Mesenchymal stem cell (in vitro differentiated cells and primary cell): Measurements from ENCODE around the gene PWP1. TPM values are rescaled to one million over a fixed set of nuclear protein-coding genes. Genes with fewer than 3 reads are reported as not detected.
A peak's percentile ranks its signal among the peaks of the same experiment; 100 is the strongest.

Source experiments
- DNase-seq: peaks from one replicate; pipeline ENCODE4 v3.0.0-alpha.2; 2013
- H2AFZ ChIP-seq: one replicate; pipeline ENCODE4 v1.6.1; 2013; ENCODE audit warnings: low read depth, mild to moderate bottlenecking, control low read depth, inconsistent platforms, low read length, moderate library complexity
- H2AK5ac ChIP-seq: 2 replicates; pipeline ENCODE4 v1.6.1; 2013; ENCODE audit warnings: low read length, moderate library complexity, mild to moderate bottlenecking, inconsistent platforms; ENCODE audit not compliant: severe bottlenecking
- H2BK120ac ChIP-seq: one replicate; pipeline ENCODE4 v1.6.1; 2013; ENCODE audit warnings: low read depth, mild to moderate bottlenecking, inconsistent platforms, low read length, moderate library complexity
- H2BK12ac ChIP-seq, 2 experiments: one replicate each; pipeline ENCODE4 v1.6.1; 2013; ENCODE audit warnings: inconsistent platforms in 2 of 2, low read length in 2 of 2, mild to moderate bottlenecking in 2 of 2, moderate library complexity in 2 of 2, control low read depth in 1 of 2
- H2BK15ac ChIP-seq: one replicate; pipeline ENCODE4 v1.6.1; 2013; ENCODE audit warnings: mild to moderate bottlenecking, low read depth, inconsistent platforms; ENCODE audit not compliant: poor library complexity, severe bottlenecking
- H2BK5ac ChIP-seq: 2 replicates; pipeline ENCODE4 v1.6.1; 2013; ENCODE audit warnings: low read depth, mild to moderate bottlenecking, low read length, control low read depth, inconsistent platforms; ENCODE audit not compliant: poor library complexity, severe bottlenecking
- H3K14ac ChIP-seq, 2 experiments: one replicate each; pipeline ENCODE4 v1.6.1; 2013; ENCODE audit warnings: inconsistent platforms in 2 of 2, low read length in 2 of 2, control low read depth in 1 of 2, mild to moderate bottlenecking in 1 of 2, moderate library complexity in 1 of 2
- H3K18ac ChIP-seq, 2 experiments: one replicate each; pipeline ENCODE4 v1.6.1; 2013; ENCODE audit warnings: inconsistent platforms in 2 of 2, low read length in 2 of 2, control low read depth in 1 of 2, low read depth in 1 of 2, mild to moderate bottlenecking in 1 of 2
- H3K23ac ChIP-seq, 2 experiments: one replicate each; pipeline ENCODE4 v1.6.1; 2013; ENCODE audit warnings: inconsistent platforms in 2 of 2, low read length in 2 of 2, mild to moderate bottlenecking in 2 of 2, moderate library complexity in 2 of 2, control low read depth in 1 of 2
- H3K27ac ChIP-seq: 2 replicates; pipeline ENCODE4 v1.5.1; 2013; ENCODE audit warnings: mild to moderate bottlenecking, moderate library complexity, low read length, control low read depth, inconsistent platforms; ENCODE audit not compliant: poor library complexity, severe bottlenecking
- H3K27me3 ChIP-seq, 2 experiments: 2 replicates each; pipeline versions ENCODE4 v1.6.1 to v1.7.0; 2013; ENCODE audit warnings: low read length in 2 of 2, mild to moderate bottlenecking in 2 of 2, moderate library complexity in 2 of 2, control low read depth in 1 of 2, inconsistent platforms in 1 of 2; ENCODE audit not compliant: control insufficient read depth in 1 of 2, insufficient read depth in 1 of 2
- H3K36me3 ChIP-seq, 2 experiments: 2 replicates each; pipeline versions ENCODE4 v1.6.1 to v1.7.0; 2013; ENCODE audit warnings: low read length in 2 of 2, control low read depth in 1 of 2, inconsistent platforms in 1 of 2, low read depth in 1 of 2, mild to moderate bottlenecking in 1 of 2; ENCODE audit not compliant: insufficient read depth in 2 of 2, control insufficient read depth in 1 of 2
- H3K4ac ChIP-seq, 2 experiments: one replicate each; pipeline ENCODE4 v1.6.1; 2013; ENCODE audit warnings: inconsistent platforms in 2 of 2, low read length in 2 of 2, mild to moderate bottlenecking in 2 of 2, moderate library complexity in 2 of 2, control low read depth in 1 of 2, low read depth in 1 of 2
- H3K4me1 ChIP-seq: 2 replicates; pipeline ENCODE4 v1.6.1; 2013; ENCODE audit warnings: low read depth, low read length, control low read depth; ENCODE audit not compliant: control insufficient read depth, insufficient read depth
- H3K4me2 ChIP-seq: 2 replicates; pipeline ENCODE4 v1.6.1; 2013; ENCODE audit warnings: low read length, mild to moderate bottlenecking, inconsistent platforms; ENCODE audit not compliant: poor library complexity, severe bottlenecking
- H3K4me3 ChIP-seq, 2 experiments: 2 replicates each; pipeline versions ENCODE4 v1.5.1 to v1.7.0; 2013; ENCODE audit warnings: low read length in 2 of 2, mild to moderate bottlenecking in 2 of 2, control low read depth in 1 of 2, low read depth in 1 of 2; ENCODE audit not compliant: insufficient read depth in 1 of 2
- H3K79me1 ChIP-seq: replicated peaks from 2 replicates; pipeline ENCODE4 v1.6.1; 2013; ENCODE audit warnings: mild to moderate bottlenecking, control low read depth, low read length, inconsistent platforms; ENCODE audit not compliant: poor library complexity, severe bottlenecking
- H3K9ac ChIP-seq: 2 replicates; pipeline ENCODE4 v1.7.0; 2013; ENCODE audit warnings: mild to moderate bottlenecking, low read length, moderate library complexity
- H3K9me3 ChIP-seq: 2 replicates; pipeline ENCODE4 v1.7.0; 2013; ENCODE audit warnings: mild to moderate bottlenecking, low read length; ENCODE audit not compliant: control insufficient read depth
- H4K8ac ChIP-seq: one replicate; pipeline ENCODE4 v1.6.1; 2013; ENCODE audit warnings: inconsistent platforms, mild to moderate bottlenecking, low read length, moderate library complexity
- H4K91ac ChIP-seq: one replicate; pipeline ENCODE4 v1.6.1; 2013; ENCODE audit warnings: mild to moderate bottlenecking, low read length, inconsistent platforms
- WGBS: methylation state at CpG from one replicate; pipeline ENCODE4 v1.1.7; 2013; ENCODE audit warnings: mixed read lengths; 5-methylcytosine and 5-hydroxymethylcytosine counted together
- polyA plus RNA-seq, 2 experiments: library from polyadenylated mRNA; stranded (reverse); fragments of 200-250 nt; gene quantifications; one replicate each; pipeline ENCODE4 v1.2.3, GENCODE V29; 2013

The PWP1 gene
- polyA plus RNA-seq (2013, experiment 1 of 2): 92.9 TPM
- polyA plus RNA-seq (2013, experiment 2 of 2): 89.3 TPM

- no peak within 1 kb of the TSS for H2BK120ac ChIP-seq
- peak within 1 kb of the TSS; percentile 99 for H3K9ac ChIP-seq
- H2AK5ac ChIP-seq: peak within 1 kb of the TSS; percentile 33
- H3K4me3 ChIP-seq: peak within 1 kb of the TSS; percentile 99 to 100
- H3K27ac ChIP-seq: peak within 1 kb of the TSS; percentile 86
- DNase-seq: peak; percentile 96
- H3K79me1 ChIP-seq: peaks cover 9% of the 10 kb centered on the region
- H3K23ac ChIP-seq: peak within 1 kb of the TSS in 1 of 2 experiments; percentile 92
- peak within 1 kb of the TSS in 1 of 2 experiments; percentile 17 for H2BK12ac ChIP-seq
- H2AFZ ChIP-seq: peak within 1 kb of the TSS; percentile 99
- under 1% methylated on average over 41 of the region's 51 CpGs for WGBS
- peak within 1 kb of the TSS; percentile 67 to 99 for H3K18ac ChIP-seq
- peaks cover 7% of the 10 kb centered on the region for H3K4me1 ChIP-seq
- H3K9me3 ChIP-seq: no peaks in the 10 kb centered on the region
- peak within 1 kb of the TSS; percentile 86 to 94 for H3K4ac ChIP-seq
- H3K36me3 ChIP-seq: peaks cover 14 to 24% of the 10 kb centered on the region in 2 experiments
- no peak within 1 kb of the TSS for H2BK5ac ChIP-seq
- peaks cover 0 to 3% of the 10 kb centered on the region in 2 experiments for H3K27me3 ChIP-seq
- peak within 1 kb of the TSS in 1 of 2 experiments; percentile 99 for H3K14ac ChIP-seq
- H3K4me2 ChIP-seq: peak within 1 kb of the TSS; percentile 61
- H4K8ac ChIP-seq: peak within 1 kb of the TSS; percentile 83
- no peak within 1 kb of the TSS for H2BK15ac ChIP-seq
- H4K91ac ChIP-seq: peak within 1 kb of the TSS; percentile 97
These were observed at the start of gene PWP1 for GRCh38 chr12:107685360-107686248. Gene PWP1 (plus strand): TSS chr12:107685799. CDS start chr12:107685900, 101 bp downstream.

GRCh38 chr12:107641154-107641553 lies 44.4 kb upstream of the PWP1 start:
- DNase-seq: no peak
- H3K36me3 ChIP-seq: no peaks in the 10 kb centered on the region
- no peak overlapping the region for H4K8ac ChIP-seq
- no peak overlapping the region for H2BK5ac ChIP-seq
- H3K23ac ChIP-seq: no peak overlapping the region
- H2BK12ac ChIP-seq: no peak overlapping the region
- no peak overlapping the region for H2AK5ac ChIP-seq
- no peak overlapping the region for H3K4me2 ChIP-seq
- no peaks in the 10 kb centered on the region for H3K9me3 ChIP-seq
- H3K4ac ChIP-seq: no peak overlapping the region
- H2AFZ ChIP-seq: no peak overlapping the region
- no peak overlapping the region for H3K4me3 ChIP-seq
- H3K9ac ChIP-seq: no peak overlapping the region
- H2BK120ac ChIP-seq: no peak overlapping the region
- H3K18ac ChIP-seq: no peak overlapping the region
- no peak overlapping the region for H2BK15ac ChIP-seq
- H3K79me1 ChIP-seq: no peaks in the 10 kb centered on the region
- H3K4me1 ChIP-seq: peaks cover 5% of the 10 kb centered on the region
- H3K14ac ChIP-seq: no peak overlapping the region
- H3K27me3 ChIP-seq: peaks cover 0 to 9% of the 10 kb centered on the region in 2 experiments
- no peak overlapping the region for H4K91ac ChIP-seq
- no peak overlapping the region for H3K27ac ChIP-seq

- no peak overlapping the region for H2AK5ac ChIP-seq
- H3K23ac ChIP-seq: no peak overlapping the region
- H2BK120ac ChIP-seq: no peak overlapping the region
- H3K4me3 ChIP-seq: no peak overlapping the region
- no peak overlapping the region for H3K27ac ChIP-seq
- no peaks in the 10 kb centered on the region for H3K79me1 ChIP-seq
- H3K4me2 ChIP-seq: no peak overlapping the region
- no peak overlapping the region for H3K14ac ChIP-seq
- H2BK15ac ChIP-seq: no peak overlapping the region
- no peak overlapping the region for H4K8ac ChIP-seq
- WGBS: 89% methylated on average over 4 of the region's 5 CpGs
- DNase-seq: no peak
- no peak overlapping the region for H2BK5ac ChIP-seq
- peaks cover 0 to 9% of the 10 kb centered on the region in 2 experiments for H3K27me3 ChIP-seq
- H2BK12ac ChIP-seq: no peak overlapping the region
- no peak overlapping the region for H4K91ac ChIP-seq
- H2AFZ ChIP-seq: no peak overlapping the region
- no peak overlapping the region for H3K9ac ChIP-seq
- peaks cover 9% of the 10 kb centered on the region for H3K4me1 ChIP-seq
- no peaks in the 10 kb centered on the region for H3K36me3 ChIP-seq
- no peaks in the 10 kb centered on the region for H3K9me3 ChIP-seq
- no peak overlapping the region for H3K4ac ChIP-seq
- H3K18ac ChIP-seq: no peak overlapping the region
These were observed 43.4 kb upstream of the PWP1 start for GRCh38 chr12:107642240-107642639.

- H2BK120ac ChIP-seq: no peak overlapping the region
- H4K8ac ChIP-seq: no peak overlapping the region
- no peaks in the 10 kb centered on the region for H3K9me3 ChIP-seq
- H3K4me1 ChIP-seq: peaks cover 9% of the 10 kb centered on the region
- no peak overlapping the region for H3K18ac ChIP-seq
- no peak overlapping the region for H2BK5ac ChIP-seq
- H3K4ac ChIP-seq: no peak overlapping the region
- H3K4me2 ChIP-seq: peak overlapping the region; percentile 39
- no peak overlapping the region for H2AK5ac ChIP-seq
- H3K79me1 ChIP-seq: no peaks in the 10 kb centered on the region
- DNase-seq: no peak
- WGBS: 34% methylated on average over 27 of the region's 27 CpGs
- H2BK12ac ChIP-seq: no peak overlapping the region
- no peaks in the 10 kb centered on the region for H3K36me3 ChIP-seq
- peaks cover 0 to 8% of the 10 kb centered on the region in 2 experiments for H3K27me3 ChIP-seq
- H4K91ac ChIP-seq: no peak overlapping the region
- H2BK15ac ChIP-seq: no peak overlapping the region
- no peak overlapping the region for H3K9ac ChIP-seq
- no peak overlapping the region for H3K23ac ChIP-seq
- H3K14ac ChIP-seq: no peak overlapping the region
- H3K4me3 ChIP-seq: no peak overlapping the region
- H3K27ac ChIP-seq: no peak overlapping the region
- no peak overlapping the region for H2AFZ ChIP-seq
These were observed 39.8 kb upstream of the PWP1 start for GRCh38 chr12:107645630-107646333.
